ENCODE results near the gene TMEFF2.
A peak's percentile ranks its signal among the peaks of the same experiment; 100 is the strongest.

TMEFF2 gene

DNA sequence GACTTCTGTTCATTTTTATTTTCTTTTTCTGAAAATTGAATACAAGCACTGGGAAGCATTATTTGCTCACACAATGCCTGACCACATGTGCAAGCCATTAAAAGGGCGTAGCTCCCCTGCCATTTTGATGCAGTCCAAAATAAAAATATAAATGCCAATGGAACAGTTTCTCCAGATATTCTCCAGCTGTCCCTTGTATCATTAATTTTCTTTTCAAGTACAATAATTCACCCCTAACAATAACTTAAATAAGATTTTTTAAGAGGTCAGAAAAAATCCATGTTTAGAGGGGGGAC, 168.0 kb downstream of the TMEFF2 start (continued):
- TF ChIP-seq ZNF184 (tag by site-specific recombination; IDR thresholded peaks at IDR 0.05) (no peak), ZNF830 (tag by site-specific recombination; IDR thresholded peaks at IDR 0.05; ENCODE audit: low read depth) (no peak), OVOL3 (tag by site-specific recombination; IDR thresholded peaks at IDR 0.05) (no peak), ZNF707 (tag by site-specific recombination; IDR thresholded peaks at IDR 0.05) (no peak)

DNA sequence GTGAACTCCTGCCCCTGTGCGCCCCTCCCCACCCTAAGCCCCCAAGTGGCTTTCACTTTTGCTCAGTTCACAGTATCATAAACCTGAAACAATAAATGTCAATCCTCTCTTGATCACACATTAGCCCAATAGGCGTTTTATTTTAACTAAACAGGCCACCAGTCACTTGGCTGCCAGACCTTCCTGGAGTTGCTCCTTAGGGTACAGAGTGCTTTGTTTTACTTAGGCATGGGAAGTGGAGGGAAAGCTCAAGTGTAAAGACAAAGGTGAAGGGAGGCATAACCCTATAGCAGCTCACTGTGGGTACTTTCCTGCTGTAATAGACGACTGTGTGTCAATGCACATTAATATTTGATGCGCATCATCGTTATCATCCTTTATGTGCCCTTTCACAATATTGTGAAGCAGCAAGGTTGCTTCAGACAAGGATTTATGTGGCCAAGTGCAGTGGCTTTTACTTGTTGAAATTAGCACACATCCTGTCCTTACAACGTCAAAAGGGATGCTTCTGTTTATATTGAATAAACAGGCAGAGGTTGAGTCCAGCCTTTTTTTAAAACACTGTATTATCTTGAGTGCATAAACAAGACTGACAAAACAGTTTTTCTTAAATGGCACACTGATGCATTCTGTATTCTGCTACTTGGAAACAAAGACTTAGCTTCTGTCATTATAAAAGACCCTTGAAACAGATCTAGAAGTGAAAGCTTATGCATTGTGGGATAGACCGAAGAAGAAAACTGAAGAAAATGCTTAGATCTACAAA, 168.5 kb downstream of the TMEFF2 start:
- Histone ChIP-seq H3K4me3 (ENCODE audit: low read depth, low read length) (no peak overlapping the region), H3K9me3 (ENCODE audit: control insufficient read depth, insufficient read depth, low read depth, low read length) (no peaks in the 10 kb centered on the region), H3K27ac (ENCODE audit: extremely low read depth, low read depth, low read length) (no peak overlapping the region), H3K36me3 (ENCODE audit: control insufficient read depth in 2 of 2, insufficient read depth in 1 of 2, low read length in 2 of 2) (no peaks in the 10 kb centered on the region), H3K4me1 (ENCODE audit: control insufficient read depth, insufficient read depth, low read length) (no peaks in the 10 kb centered on the region)
- TF ChIP-seq ZNF560 (tag by site-specific recombination; IDR thresholded peaks at IDR 0.05; ENCODE audit: borderline replicate concordance): no peak
- 0 out of 2 replicates have a peak, but pooled peaks have one; percentile 18 for TF ChIP-seq FEZF1 (tag by site-specific recombination; IDR thresholded peaks at IDR 0.05)
- ChIA-PET POLR2A (no interaction called here), CTCF (no interaction called here)

DNA sequence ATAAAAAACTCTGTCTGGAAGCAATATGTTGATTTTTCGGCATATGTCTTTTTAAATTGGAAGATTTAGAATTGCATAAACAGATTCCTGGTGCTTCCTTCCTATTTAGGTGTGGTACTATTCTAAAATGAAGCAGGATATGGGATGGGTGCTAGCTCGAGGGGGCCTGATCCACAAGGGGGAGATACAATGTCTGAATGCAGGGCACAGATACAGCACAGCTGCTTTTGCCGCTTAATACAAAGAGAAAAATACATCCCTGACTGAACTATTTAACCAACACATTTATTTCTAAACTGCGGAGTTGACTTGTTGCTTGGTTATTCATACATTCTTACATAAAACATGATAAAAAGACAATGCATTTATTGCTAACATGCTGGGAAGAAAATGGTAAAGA, 169.1 kb downstream of the TMEFF2 start:
- ChIA-PET POLR2A (no interaction called here), CTCF (interaction anchor here (0.7 kb wide), 1 partner anchor 137 kb away, joined by 3 read pairs; no protein-coding TSS in a partner anchor)
- no peaks in the 10 kb centered on the region for H3K4me1 ChIP-seq (ENCODE audit: control insufficient read depth, insufficient read depth, low read length)
- no peak overlapping the region for H3K27ac ChIP-seq (ENCODE audit: extremely low read depth, low read depth, low read length)
- no peaks in the 10 kb centered on the region for H3K36me3 ChIP-seq (ENCODE audit: control insufficient read depth in 2 of 2, insufficient read depth in 1 of 2, low read length in 2 of 2)
- H3K9me3 ChIP-seq (ENCODE audit: control insufficient read depth, insufficient read depth, low read depth, low read length): no peaks in the 10 kb centered on the region
- TF ChIP-seq ZNF140 (tag by site-specific recombination; IDR thresholded peaks at IDR 0.05) (no peak), ZNF600 (tag by site-specific recombination; IDR thresholded peaks at IDR 0.05) (no peak)
- H3K4me3 ChIP-seq (ENCODE audit: low read depth, low read length): no peak overlapping the region

DNA sequence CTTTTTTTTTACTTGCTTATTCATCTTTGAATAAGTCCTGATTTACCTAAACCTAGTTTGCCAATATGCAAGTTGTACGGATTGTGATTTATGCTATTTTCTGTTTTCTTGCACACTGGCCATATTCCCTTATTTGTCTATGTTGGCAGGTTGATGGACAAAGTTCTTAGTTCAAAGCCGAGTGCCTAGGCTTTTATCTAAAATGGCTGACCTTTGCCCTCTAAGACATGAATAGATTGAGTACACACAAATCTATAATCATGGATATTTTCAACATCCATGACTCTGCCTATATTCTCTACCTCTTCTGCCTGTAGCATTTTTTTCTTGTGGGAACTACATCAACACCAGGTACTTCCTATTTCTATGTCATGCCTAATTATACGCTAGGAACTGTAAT, 171.7 kb downstream of the TMEFF2 start:
- CTCF ChIA-PET: interaction anchor here (0.7 kb wide), 1 partner anchor 11 kb away, joined by 3 read pairs; no protein-coding TSS in a partner anchor
- Histone ChIP-seq H3K4me1 (ENCODE audit: control insufficient read depth, insufficient read depth, low read length) (no peaks in the 10 kb centered on the region), H3K36me3 (ENCODE audit: control insufficient read depth in 2 of 2, insufficient read depth in 1 of 2, low read length in 2 of 2) (no peaks in the 10 kb centered on the region), H3K4me3 (ENCODE audit: low read depth, low read length) (no peak overlapping the region), H3K9me3 (ENCODE audit: control insufficient read depth, insufficient read depth, low read depth, low read length) (no peaks in the 10 kb centered on the region), H3K27ac (ENCODE audit: extremely low read depth, low read depth, low read length) (no peak overlapping the region)
- POLR2A ChIA-PET: no interaction called here
- no peak for TF ChIP-seq ZNF558 (tag by site-specific recombination; IDR thresholded peaks at IDR 0.05)

DNA sequence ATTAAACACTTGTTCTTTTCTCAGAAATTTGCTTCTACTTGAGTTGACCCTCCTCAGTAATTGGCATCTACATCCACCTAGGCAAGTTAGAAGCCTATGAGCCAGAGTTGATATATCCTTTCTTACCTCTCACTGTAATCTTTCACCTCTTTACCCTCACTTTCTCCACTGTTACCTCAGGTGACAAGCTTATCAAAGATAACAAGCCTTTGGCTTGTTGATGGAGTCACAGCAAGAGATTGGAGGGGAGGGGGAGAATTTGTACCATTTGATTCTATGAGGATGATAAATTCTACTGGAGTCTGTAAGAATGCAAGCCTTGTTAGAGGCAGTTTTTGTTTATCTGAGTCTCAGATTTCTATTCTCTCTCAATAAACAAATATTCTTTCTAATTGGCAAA, 176.9 kb downstream of the TMEFF2 start:
- ChIA-PET CTCF (no interaction called here), POLR2A (no interaction called here)
- H3K4me1 ChIP-seq (ENCODE audit: control insufficient read depth, insufficient read depth, low read length): no peaks in the 10 kb centered on the region
- no peak overlapping the region for H3K27ac ChIP-seq (ENCODE audit: extremely low read depth, low read depth, low read length)
- H3K36me3 ChIP-seq (ENCODE audit: control insufficient read depth in 2 of 2, insufficient read depth in 1 of 2, low read length in 2 of 2): no peaks in the 10 kb centered on the region
- H3K9me3 ChIP-seq (ENCODE audit: control insufficient read depth, insufficient read depth, low read depth, low read length): no peaks in the 10 kb centered on the region
- no peak for TF ChIP-seq OVOL3 (tag by site-specific recombination; IDR thresholded peaks at IDR 0.05)
- TF ChIP-seq RBAK (tag by site-specific recombination; IDR thresholded peaks at IDR 0.05): no peak
- no peak for TF ChIP-seq ZBTB48 (tag by site-specific recombination; IDR thresholded peaks at IDR 0.05)
- TF ChIP-seq, protein P1, sequence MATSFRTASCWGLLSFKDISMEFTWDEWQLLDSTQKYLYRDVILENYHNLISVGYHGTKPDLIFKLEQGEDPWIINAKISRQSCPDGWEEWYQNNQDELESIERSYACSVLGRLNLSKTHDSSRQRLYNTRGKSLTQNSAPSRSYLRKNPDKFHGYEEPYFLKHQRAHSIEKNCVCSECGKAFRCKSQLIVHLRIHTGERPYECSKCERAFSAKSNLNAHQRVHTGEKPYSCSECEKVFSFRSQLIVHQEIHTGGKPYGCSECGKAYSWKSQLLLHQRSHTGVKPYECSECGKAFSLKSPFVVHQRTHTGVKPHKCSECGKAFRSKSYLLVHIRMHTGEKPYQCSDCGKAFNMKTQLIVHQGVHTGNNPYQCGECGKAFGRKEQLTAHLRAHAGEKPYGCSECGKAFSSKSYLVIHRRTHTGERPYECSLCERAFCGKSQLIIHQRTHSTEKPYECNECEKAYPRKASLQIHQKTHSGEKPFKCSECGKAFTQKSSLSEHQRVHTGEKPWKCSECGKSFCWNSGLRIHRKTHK (tag by site-specific recombination; IDR thresholded peaks at IDR 0.05): no peak
- no peak for TF ChIP-seq IKZF3 (tag by site-specific recombination; IDR thresholded peaks at IDR 0.05)
- no peak for TF ChIP-seq KLF9 (tag by site-specific recombination; IDR thresholded peaks at IDR 0.05; ENCODE audit: low read depth)
- no peak for TF ChIP-seq ZEB2 (tag by site-specific recombination; IDR thresholded peaks at IDR 0.05)
- H3K4me3 ChIP-seq (ENCODE audit: low read depth, low read length): no peak overlapping the region

All from HEK293 (cell line).